Measurements from ENCODE around the gene SQSTM1. TPM values are rescaled to one million over a fixed set of nuclear protein-coding genes. Genes with fewer than 3 reads are reported as not detected.

SQSTM1 gene
- total and polyA plus RNA-seq, 9 of the 15 experiments (the other 6 are each of a cell fraction or from before 2014, with no cell fraction given), result 5.6 to 148 (median 64.0) TPM

DNA sequence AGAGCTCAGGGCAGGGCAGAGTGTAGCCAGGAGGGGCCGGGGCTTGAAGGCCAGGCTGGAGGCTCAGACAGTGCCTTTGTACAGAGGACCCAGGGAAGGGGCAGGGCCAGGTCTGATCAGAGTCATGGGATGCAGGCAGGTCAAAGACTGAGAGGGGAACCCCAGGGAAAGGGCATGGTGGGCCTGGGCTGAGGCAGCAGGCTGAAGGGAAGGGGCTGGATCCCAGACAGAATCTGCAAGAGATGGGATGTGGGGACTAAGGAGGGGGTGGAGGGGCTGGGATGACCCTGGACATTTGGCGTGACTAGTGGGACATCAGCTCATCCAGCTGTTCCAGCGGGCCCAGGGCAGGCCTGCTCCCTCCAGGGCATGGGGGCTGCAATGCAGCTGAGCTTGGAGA lies 53.4 kb downstream of the SQSTM1 start:
- TF ChIP-seq SRSF3 (IDR thresholded peaks at IDR 0.05; ENCODE audit: insufficient read depth, low read length), result no peak
- TF ChIP-seq, protein P1, sequence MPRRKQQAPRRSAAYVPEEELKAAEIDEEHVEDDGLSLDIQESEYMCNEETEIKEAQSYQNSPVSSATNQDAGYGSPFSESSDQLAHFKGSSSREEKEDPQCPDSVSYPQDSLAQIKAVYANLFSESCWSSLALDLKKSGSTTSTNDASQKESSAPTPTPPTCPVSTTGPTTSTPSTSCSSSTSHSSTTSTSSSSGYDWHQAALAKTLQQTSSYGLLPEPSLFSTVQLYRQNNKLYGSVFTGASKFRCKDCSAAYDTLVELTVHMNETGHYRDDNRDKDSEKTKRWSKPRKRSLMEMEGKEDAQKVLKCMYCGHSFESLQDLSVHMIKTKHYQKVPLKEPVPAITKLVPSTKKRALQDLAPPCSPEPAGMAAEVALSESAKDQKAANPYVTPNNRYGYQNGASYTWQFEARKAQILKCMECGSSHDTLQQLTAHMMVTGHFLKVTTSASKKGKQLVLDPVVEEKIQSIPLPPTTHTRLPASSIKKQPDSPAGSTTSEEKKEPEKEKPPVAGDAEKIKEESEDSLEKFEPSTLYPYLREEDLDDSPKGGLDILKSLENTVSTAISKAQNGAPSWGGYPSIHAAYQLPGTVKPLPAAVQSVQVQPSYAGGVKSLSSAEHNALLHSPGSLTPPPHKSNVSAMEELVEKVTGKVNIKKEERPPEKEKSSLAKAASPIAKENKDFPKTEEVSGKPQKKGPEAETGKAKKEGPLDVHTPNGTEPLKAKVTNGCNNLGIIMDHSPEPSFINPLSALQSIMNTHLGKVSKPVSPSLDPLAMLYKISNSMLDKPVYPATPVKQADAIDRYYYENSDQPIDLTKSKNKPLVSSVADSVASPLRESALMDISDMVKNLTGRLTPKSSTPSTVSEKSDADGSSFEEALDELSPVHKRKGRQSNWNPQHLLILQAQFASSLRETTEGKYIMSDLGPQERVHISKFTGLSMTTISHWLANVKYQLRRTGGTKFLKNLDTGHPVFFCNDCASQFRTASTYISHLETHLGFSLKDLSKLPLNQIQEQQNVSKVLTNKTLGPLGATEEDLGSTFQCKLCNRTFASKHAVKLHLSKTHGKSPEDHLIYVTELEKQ (CRISPR knock-in tag; IDR thresholded peaks at IDR 0.05), result no peak
- Histone ChIP-seq H3K9me3 (replicated peaks; ENCODE audit: control insufficient read depth, insufficient read depth, low read depth, low read length) (no peaks in the 10 kb centered on the region), H3K4me3 (no peak overlapping the region), H3K4me1 (replicated peaks in 1 of 2; ENCODE audit: control insufficient read depth in 2 of 2, insufficient read depth in 2 of 2, low read length in 2 of 2) (peaks cover 0 to 17% of the 10 kb centered on the region in 2 experiments; a peak in 2 of 5 replicates), H3K27ac (ENCODE audit: extremely low read depth, low read depth, low read length) (no peak overlapping the region), H3K36me3 (ENCODE audit: control insufficient read depth, insufficient read depth, low read length) (peaks cover 80% of the 10 kb centered on the region; the same call in 2 of the 3 replicates), H3K9me1 (ENCODE audit: control insufficient read depth, insufficient read depth, low read length) (no peaks in the 10 kb centered on the region), H3K4me2 (ENCODE audit: insufficient read depth, low read length) (no peak overlapping the region), H3K9ac (ENCODE audit: insufficient read depth in 1 of 2, low read depth in 2 of 2, low read length in 2 of 2) (no peak overlapping the region), H3K79me2 (ENCODE audit: control insufficient read depth, insufficient read depth, low read length) (no peaks in the 10 kb centered on the region), H4K20me1 (replicated peaks; ENCODE audit: control insufficient read depth, insufficient read depth, low read length) (no peaks in the 10 kb centered on the region; the same call in 1 of the 2 replicates), H2AFZ (ENCODE audit: low read depth, low read length) (no peak overlapping the region), H3K27me3 (ENCODE audit: control insufficient read depth in 2 of 2, insufficient read depth in 2 of 2, low read length in 2 of 2) (no peaks in the 10 kb centered on the region)
- ATAC-seq, result no peak
- CTCF ChIA-PET (ENCODE audit: low intra/inter-chr PET ratio), result no interaction called here
- no peak for FAIRE-seq
- in situ Hi-C loops (cut with MboI), result no loop called here
- WGBS (ENCODE audit: insufficient coverage, low coverage, missing lambda C conversion rate), result 89% methylated on average over 2 of the region's 3 CpGs
- DNase-seq (ENCODE audit: extremely low read depth in 1 of 4, low spot score in 3 of 4), result no peak
- BruUV-seq (replicated peaks), result no TSS peak
- POLR2A ChIA-PET, result interaction anchor here (0.8 to 0.9 kb wide), 2 partner anchors 9 to 10 kb away, joined by 3 to 5 read pairs; no protein-coding TSS in a partner anchor
- intact Hi-C loops (cut with micrococcal nuclease), result no loop called here

Measured in K562 (cell line).